H1 (cell line): ENCODE results near the gene GPC6. TPM values are rescaled to one million over a fixed set of nuclear protein-coding genes. Genes with fewer than 3 reads are reported as not detected.

Experiments
- CTCF ChIA-PET: fragments of 300-600 bp; sonication (Branson Sonifier 250); formaldehyde crosslinking; loops from one replicate; lab custom pipeline; 2021; ENCODE audit not compliant: partially characterized antibody; lab: Charles Lee
- POLR2A ChIA-PET: fragments of 300-600 bp; sonication (Branson Sonifier 250); formaldehyde crosslinking; loops from one replicate; lab custom pipeline; 2021; ENCODE audit warnings: inconsistent platforms; ENCODE audit not compliant: partially characterized antibody; lab: Charles Lee
- DNase-seq, 2 experiments: peaks; one replicate each; pipeline versions ENCODE4 v3.0.0 to v3.0.0-alpha.2; 2010 to 2022; ENCODE audit warnings: low spot score in 2 of 2, low read depth in 1 of 2, mixed read lengths in 1 of 2
- FAIRE-seq: peaks from 2 replicates; lab custom pipeline; 2011; peaks lifted over from hg19 to GRCh38; lab: Jason Lieb, UNC
- H2AFZ ChIP-seq: 2 replicates; pipeline ENCODE4 v1.8.1; 2012; ENCODE audit warnings: low read length, inconsistent platforms
- H2AK5ac ChIP-seq: 2 replicates; pipeline ENCODE4 v1.6.1; 2013; ENCODE audit warnings: low read depth, low read length
- H2BK120ac ChIP-seq: replicated peaks from 2 replicates; pipeline ENCODE3; 2013; ENCODE audit warnings: low read depth, low read length, inconsistent platforms
- H2BK12ac ChIP-seq: 2 replicates; pipeline ENCODE4 v1.6.1; 2013; ENCODE audit warnings: low read depth, low read length
- H2BK15ac ChIP-seq: 2 replicates; pipeline ENCODE4 v1.6.1; 2013; ENCODE audit warnings: low read length
- H2BK20ac ChIP-seq: 2 replicates; pipeline ENCODE4 v1.6.1; 2013; ENCODE audit warnings: low read length
- H2BK5ac ChIP-seq: 2 replicates; pipeline ENCODE4 v1.6.1; 2013; ENCODE audit warnings: low read depth, low read length
- H3K14ac ChIP-seq: 2 replicates; pipeline ENCODE4 v1.6.1; 2013; ENCODE audit warnings: inconsistent platforms; ENCODE audit not compliant: insufficient read length
- H3K18ac ChIP-seq: 2 replicates; pipeline ENCODE4 v1.6.1; 2013; ENCODE audit warnings: low read length; ENCODE audit errors: extremely low read depth
- H3K23ac ChIP-seq: 2 replicates; pipeline ENCODE4 v1.6.1; 2013; ENCODE audit warnings: inconsistent platforms; ENCODE audit not compliant: insufficient read length
- H3K23me2 ChIP-seq: 2 replicates; pipeline ENCODE4 v1.6.1; 2013; ENCODE audit warnings: low read depth, low read length
- H3K27ac ChIP-seq: 2 replicates; pipeline ENCODE4 v1.6.1; 2011; ENCODE audit warnings: low read depth, low read length, inconsistent platforms
- H3K27me3 ChIP-seq, 4 experiments: replicated peaks in 1 of 4; 1 replicate in 1 of 4; 2 replicates in 3 of 4; pipeline versions ENCODE4 v1.6.1 to v1.8.1; 2011 to 2013; ENCODE audit warnings: low read length in 3 of 4, mild to moderate bottlenecking in 3 of 4, inconsistent platforms in 2 of 4, mixed read lengths in 2 of 4, moderate library complexity in 1 of 4; ENCODE audit not compliant: control insufficient read depth in 3 of 4, insufficient read depth in 3 of 4; ENCODE audit errors: extremely low read depth in 1 of 4
- H3K36me3 ChIP-seq, 4 experiments: 2 replicates each; pipeline versions ENCODE4 v1.6.1 to v1.8.1; 2011 to 2013; ENCODE audit warnings: mild to moderate bottlenecking in 4 of 4, low read length in 3 of 4, moderate library complexity in 2 of 4, control low read depth in 1 of 4, inconsistent platforms in 1 of 4; ENCODE audit not compliant: insufficient read depth in 4 of 4, control insufficient read depth in 2 of 4
- H3K4ac ChIP-seq: replicated peaks from 2 replicates; pipeline ENCODE3; 2013; ENCODE audit warnings: low read length, low read depth, mixed read lengths, inconsistent platforms; ENCODE audit not compliant: insufficient read length
- H3K4me1 ChIP-seq, 4 experiments: replicated peaks in 1 of 4; 1 replicate in 1 of 4; 2 replicates in 3 of 4; pipeline versions ENCODE4 v1.6.1 to v1.8.1; 2011 to 2013; ENCODE audit warnings: low read length in 3 of 4, inconsistent platforms in 2 of 4, mixed read lengths in 1 of 4; ENCODE audit not compliant: insufficient read depth in 4 of 4, control insufficient read depth in 3 of 4
- H3K4me2 ChIP-seq, 2 experiments: 2 replicates each; pipeline versions ENCODE4 v1.6.1 to v1.8.1; 2011 to 2013; ENCODE audit warnings: low read depth in 2 of 2, low read length in 2 of 2, control low read depth in 1 of 2, inconsistent platforms in 1 of 2, mild to moderate bottlenecking in 1 of 2; ENCODE audit not compliant: insufficient read depth in 1 of 2
- H3K4me3 ChIP-seq, 4 experiments: fragments of 200-600, 300-600 bp in 1 of 4; sonication (generic), shearing (Covaris generic), sonication (Bioruptor Twin) in 1 of 4; 2 replicates each; pipeline versions ENCODE4 v1.5.1 to v1.8.1; 2011 to 2016; ENCODE audit warnings: low read length in 4 of 4, low read depth in 3 of 4, control low read depth in 2 of 4, inconsistent platforms in 2 of 4, mild to moderate bottlenecking in 2 of 4, mixed read lengths in 1 of 4, moderate library complexity in 1 of 4; ENCODE audit not compliant: insufficient read depth in 2 of 4; ENCODE audit errors: extremely low read depth in 1 of 4
- H3K56ac ChIP-seq: replicated peaks from 2 replicates; pipeline ENCODE3; 2013; ENCODE audit warnings: low read depth, mild to moderate bottlenecking, mixed read lengths, low read length, inconsistent platforms; ENCODE audit not compliant: insufficient read length
- H3K79me1 ChIP-seq: 2 replicates; pipeline ENCODE4 v1.6.1; 2013; ENCODE audit warnings: low read depth, low read length, control low read depth
- H3K79me2 ChIP-seq, 2 experiments: 2 replicates each; pipeline versions ENCODE4 v1.6.1 to v1.8.1; 2012 to 2013; ENCODE audit warnings: low read length in 2 of 2, mild to moderate bottlenecking in 2 of 2, inconsistent platforms in 1 of 2; ENCODE audit not compliant: insufficient read depth in 2 of 2, control insufficient read depth in 1 of 2
- H3K9ac ChIP-seq, 4 experiments: replicated peaks in 1 of 4; 1 replicate in 1 of 4; 2 replicates in 3 of 4; pipeline versions ENCODE4 v1.6.1 to v1.8.1; 2011 to 2013; ENCODE audit warnings: low read depth in 3 of 4, low read length in 3 of 4, control low read depth in 2 of 4, mild to moderate bottlenecking in 2 of 4, moderate library complexity in 2 of 4, inconsistent platforms in 1 of 4; ENCODE audit errors: extremely low read depth in 1 of 4
- H3K9me3 ChIP-seq, 2 experiments: 2 replicates each; pipeline versions ENCODE4 v1.6.1 to v1.8.1; 2012 to 2013; ENCODE audit warnings: mild to moderate bottlenecking in 2 of 2, moderate library complexity in 2 of 2, control low read depth in 1 of 2, inconsistent platforms in 1 of 2, low read depth in 1 of 2, low read length in 1 of 2, mixed read lengths in 1 of 2; ENCODE audit not compliant: insufficient read depth in 2 of 2
- H4K20me1 ChIP-seq, 2 experiments: replicated peaks in 1 of 2; 2 replicates each; pipeline versions ENCODE3 to v1.8.1; 2011 to 2013; ENCODE audit warnings: inconsistent platforms in 2 of 2, low read length in 2 of 2, mild to moderate bottlenecking in 1 of 2; ENCODE audit not compliant: insufficient read depth in 2 of 2, control insufficient read depth in 1 of 2
- H4K5ac ChIP-seq: 2 replicates; pipeline ENCODE4 v1.6.1; 2013; ENCODE audit warnings: low read length, low read depth, mixed read lengths, inconsistent platforms; ENCODE audit not compliant: insufficient read length
- H4K8ac ChIP-seq: 2 replicates; pipeline ENCODE4 v1.8.0; 2013; ENCODE audit warnings: mild to moderate bottlenecking, moderate library complexity, low read length, inconsistent platforms; ENCODE audit not compliant: insufficient read depth; ENCODE audit errors: extremely low read depth
- H4K91ac ChIP-seq: replicated peaks from 2 replicates; pipeline ENCODE3; 2013; ENCODE audit warnings: low read length, mixed read lengths, inconsistent platforms; ENCODE audit not compliant: insufficient read length
- CTCF ChIP-seq, 3 experiments: IDR thresholded peaks; 1 replicate in 2 of 3; 2 replicates in 1 of 3; pipeline versions ENCODE4 v1.5.1 to v1.6.1; 2011; ENCODE audit warnings: low read length in 3 of 3, mild to moderate bottlenecking in 3 of 3, inconsistent platforms in 2 of 3, low read depth in 1 of 3, moderate library complexity in 1 of 3; ENCODE audit not compliant: insufficient read depth in 1 of 3; ENCODE audit errors: control extremely low read depth in 1 of 3
- JUN ChIP-seq: IDR thresholded peaks from 2 replicates; pipeline ENCODE4 v1.6.1; 2011; ENCODE audit warnings: low read depth, mild to moderate bottlenecking, improper control_type of control experiment, low read length
- WGBS, 2 experiments: shearing (Covaris generic) in 1 of 2; methylation state at CpG; one replicate each; pipeline versions ENCODE4 v1.1.6 to v1.1.7; 2013 to 2015; ENCODE audit warnings: low lambda C conversion rate in 2 of 2, mixed read lengths in 2 of 2, inconsistent platforms in 1 of 2, low coverage in 1 of 2, missing lambda C conversion rate in 1 of 2; ENCODE audit not compliant: insufficient replicate concordance in 2 of 2, insufficient coverage in 1 of 2, insufficient read length in 1 of 2; ENCODE audit errors: extremely low coverage in 1 of 2, missing lambda C conversion rate in 1 of 2; 5-methylcytosine and 5-hydroxymethylcytosine counted together
- polyA plus RNA-seq, 7 experiments: library from polyadenylated mRNA; depleted of rRNA in 3 of 7; stranded (reverse) in 5 of 7; unstranded in 2 of 7; fragments of >200 nt in 5 of 7; fragments of 200-250 nt in 2 of 7; gene quantifications; 1 replicate in 5 of 7; 2 replicates in 1 of 7; 4 replicates in 1 of 7; pipeline versions ENCODE4 v1.2.1 to v1.2.3, GENCODE V29; 2011 to 2013; ENCODE audit warnings: missing spikeins in 2 of 7, mixed read lengths in 2 of 7
- total RNA-seq: library from RNA; stranded (reverse); fragmentation: NEBNext Ultra II Directional; extraction: Animal tissue kit (Norgen Biotek cat#: 25700); gene quantifications from 2 replicates; pipeline ENCODE4 v1.2.1, GENCODE V29; 2021

The GPC6 gene
- total and polyA plus RNA-seq, 2 of the 8 experiments (the other 6 are each of a cell fraction or from before 2014, with no cell fraction given), result 5.4 to 12.0 TPM

GRCh38 chr13:93878675-93879074, 652.1 kb downstream of the GPC6 start:
- Histone ChIP-seq H3K9me3 (no peaks in the 10 kb centered on the region), H3K27me3 (no peaks in the 10 kb centered on the region), H3K23ac (no peak overlapping the region), H3K79me2 (no peaks in the 10 kb centered on the region), H4K5ac (no peak overlapping the region), H4K91ac (no peak overlapping the region), H3K18ac (no peak overlapping the region), H4K8ac (no peak overlapping the region), H3K36me3 (no peaks in the 10 kb centered on the region), H3K23me2 (no peaks in the 10 kb centered on the region), H2BK20ac (no peak overlapping the region), H3K4me2 (no peak overlapping the region), H2AFZ (no peak overlapping the region), H2BK12ac (no peak overlapping the region), H3K79me1 (no peaks in the 10 kb centered on the region), H4K20me1 (no peaks in the 10 kb centered on the region), H2BK15ac (no peak overlapping the region)
- POLR2A ChIA-PET, result no interaction called here
- CTCF ChIA-PET, result no interaction called here
- 100% methylated on average over 2 of the region's 2 CpGs; no CpG with 5 or more reads in 1 of the 2 experiments for WGBS, 2 experiments
- no peak for DNase-seq
- no peak for FAIRE-seq
- TF ChIP-seq CTCF (IDR thresholded peaks at IDR 0.05; ENCODE audit: control extremely low read depth in 1 of 3, insufficient read depth in 1 of 3, low read depth in 1 of 3, low read length in 3 of 3), result no peak
- no peak for TF ChIP-seq JUN
- TF ChIP-seq, all 59 proteins: peak for 0
- no peak overlapping the region for H2BK120ac ChIP-seq
- no peak overlapping the region for H3K9ac ChIP-seq
- no peak overlapping the region for H3K56ac ChIP-seq
- no peak overlapping the region for H3K27ac ChIP-seq
- H3K14ac ChIP-seq, result no peak overlapping the region
- H2BK5ac ChIP-seq, result no peak overlapping the region
- H3K4me3 ChIP-seq, result no peak overlapping the region
- H3K4me1 ChIP-seq, result no peaks in the 10 kb centered on the region
- H2AK5ac ChIP-seq, result no peak overlapping the region
- no peak overlapping the region for H3K4ac ChIP-seq
